ENCODE results near the gene FMN1. TPM values are rescaled to one million over a fixed set of nuclear protein-coding genes. Genes with fewer than 3 reads are reported as not detected.

FMN1 gene
- total and polyA plus RNA-seq, 11 donors: 0.61 to 10.6 (median 3.6) TPM

DNA sequence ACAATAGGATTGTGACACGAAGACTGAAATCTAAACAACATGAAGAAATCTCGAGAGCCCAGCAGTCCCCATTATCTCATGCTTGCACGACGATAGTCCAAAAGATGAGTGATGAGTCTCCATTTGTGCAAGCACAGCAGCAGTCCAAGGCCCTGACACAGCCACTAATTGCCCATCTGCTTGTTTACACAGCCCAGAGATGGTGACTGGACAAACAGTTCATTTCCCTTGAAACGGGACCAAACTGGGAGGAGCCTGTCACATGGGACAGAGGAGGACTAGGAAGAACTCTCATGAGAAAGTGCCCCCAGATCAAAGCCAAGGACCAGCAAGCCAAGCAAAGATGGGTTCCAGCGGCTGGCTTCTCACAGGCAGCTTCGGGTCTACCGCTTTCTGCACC is 355.7 kb downstream of the FMN1 start:
- 54 to 70% (median 64%) methylated on average over 8 of the region's 8 CpGs for WGBS, 4 donors
- intact Hi-C loops (cut with DNase I): loop anchor here in 1 of 10 donors (10.0 kb wide), 2 partner anchors 116 to 156 kb away; no protein-coding TSS in a partner anchor
- Histone ChIP-seq H3K36me3 (no peaks in the 10 kb centered on the region), H3K27me3 (peaks cover 0 to 10% (median 0%) of the 10 kb centered on the region in 9 donors), H3K27ac (no peak overlapping the region), H3K4me1 (no peaks in the 10 kb centered on the region), H3K9me3 (no peaks in the 10 kb centered on the region), H3K4me3 (no peak overlapping the region)
- no peak for TF ChIP-seq POLR2A (IDR thresholded peaks at IDR 0.05)
- TF ChIP-seq, protein P1, sequence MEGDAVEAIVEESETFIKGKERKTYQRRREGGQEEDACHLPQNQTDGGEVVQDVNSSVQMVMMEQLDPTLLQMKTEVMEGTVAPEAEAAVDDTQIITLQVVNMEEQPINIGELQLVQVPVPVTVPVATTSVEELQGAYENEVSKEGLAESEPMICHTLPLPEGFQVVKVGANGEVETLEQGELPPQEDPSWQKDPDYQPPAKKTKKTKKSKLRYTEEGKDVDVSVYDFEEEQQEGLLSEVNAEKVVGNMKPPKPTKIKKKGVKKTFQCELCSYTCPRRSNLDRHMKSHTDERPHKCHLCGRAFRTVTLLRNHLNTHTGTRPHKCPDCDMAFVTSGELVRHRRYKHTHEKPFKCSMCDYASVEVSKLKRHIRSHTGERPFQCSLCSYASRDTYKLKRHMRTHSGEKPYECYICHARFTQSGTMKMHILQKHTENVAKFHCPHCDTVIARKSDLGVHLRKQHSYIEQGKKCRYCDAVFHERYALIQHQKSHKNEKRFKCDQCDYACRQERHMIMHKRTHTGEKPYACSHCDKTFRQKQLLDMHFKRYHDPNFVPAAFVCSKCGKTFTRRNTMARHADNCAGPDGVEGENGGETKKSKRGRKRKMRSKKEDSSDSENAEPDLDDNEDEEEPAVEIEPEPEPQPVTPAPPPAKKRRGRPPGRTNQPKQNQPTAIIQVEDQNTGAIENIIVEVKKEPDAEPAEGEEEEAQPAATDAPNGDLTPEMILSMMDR (IDR thresholded peaks at IDR 0.05): no peak
- no peak for DNase-seq
- ATAC-seq: peak in 1 of 4 donors; percentile 34

DNA sequence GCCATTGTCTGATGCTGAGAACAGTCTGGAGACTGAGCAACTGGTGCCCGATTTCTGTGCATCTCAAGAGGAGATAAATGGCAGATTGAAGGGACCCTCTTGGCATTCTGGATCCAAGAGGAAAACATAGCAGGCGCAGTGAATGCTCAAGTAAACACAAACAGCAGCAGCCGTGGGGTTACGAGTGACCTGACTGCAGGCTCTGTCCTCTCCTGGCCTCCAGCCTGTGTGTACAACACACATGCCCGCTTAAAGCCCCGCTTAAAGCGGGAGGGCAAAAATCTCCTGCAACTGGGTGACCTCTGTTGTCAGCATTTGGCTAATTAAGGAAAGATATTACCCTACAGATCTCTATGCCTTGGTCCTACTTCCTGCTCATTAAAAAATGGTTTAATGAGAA is 356.2 kb downstream of the FMN1 start:
- no peak for ATAC-seq
- no peak overlapping the region for H3K4me3 ChIP-seq
- H3K4me1 ChIP-seq: no peaks in the 10 kb centered on the region
- intact Hi-C loops (cut with DNase I): loop anchor here in 1 of 10 donors (10.0 kb wide), 2 partner anchors 116 to 156 kb away; no protein-coding TSS in a partner anchor
- no peak for DNase-seq
- H3K27me3 ChIP-seq: peaks cover 0 to 10% (median 0%) of the 10 kb centered on the region in 9 donors
- WGBS, 4 donors: 59 to 76% (median 62%) methylated on average over 7 of the region's 7 CpGs
- no peaks in the 10 kb centered on the region for H3K9me3 ChIP-seq
- TF ChIP-seq, protein P1 (IDR thresholded peaks at IDR 0.05): no peak
- TF ChIP-seq POLR2A (IDR thresholded peaks at IDR 0.05): no peak
- H3K27ac ChIP-seq: no peak overlapping the region
- H3K36me3 ChIP-seq: no peaks in the 10 kb centered on the region

DNA sequence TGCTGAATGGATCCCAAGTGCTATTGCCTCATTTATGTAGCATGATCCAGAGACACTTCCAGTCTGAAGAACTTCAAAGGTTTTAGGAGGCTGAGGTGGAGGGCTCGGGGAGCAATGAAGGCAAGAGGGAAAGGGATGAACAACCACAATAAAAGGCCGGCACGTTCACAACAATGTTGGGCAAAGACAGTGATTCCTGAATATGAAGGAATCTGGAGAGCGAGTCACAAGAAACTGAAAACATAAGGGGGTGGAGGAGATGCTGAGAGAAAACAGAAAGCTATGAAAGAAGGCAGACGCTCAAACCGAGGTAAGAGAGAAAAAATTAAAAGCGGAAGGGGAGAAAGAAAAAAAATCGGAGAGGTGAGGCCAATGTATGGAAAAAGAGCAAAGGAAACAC is 356.6 kb downstream of the FMN1 start:
- 78 to 85% (median 82%) methylated on average over 8 of the region's 8 CpGs for WGBS, 4 donors
- no peak for TF ChIP-seq POLR2A (IDR thresholded peaks at IDR 0.05)
- TF ChIP-seq, protein P1 (IDR thresholded peaks at IDR 0.05): no peak
- DNase-seq: no peak
- no peak overlapping the region for H3K4me3 ChIP-seq
- no peaks in the 10 kb centered on the region for H3K4me1 ChIP-seq
- H3K27me3 ChIP-seq: peaks cover 0 to 10% (median 0%) of the 10 kb centered on the region in 9 donors
- ATAC-seq: no peak
- intact Hi-C loops (cut with DNase I): loop anchor here in 1 of 10 donors (10.0 kb wide), 2 partner anchors 117 to 157 kb away; no protein-coding TSS in a partner anchor
- H3K27ac ChIP-seq: no peak overlapping the region
- H3K36me3 ChIP-seq: no peaks in the 10 kb centered on the region
- H3K9me3 ChIP-seq: no peaks in the 10 kb centered on the region

DNA sequence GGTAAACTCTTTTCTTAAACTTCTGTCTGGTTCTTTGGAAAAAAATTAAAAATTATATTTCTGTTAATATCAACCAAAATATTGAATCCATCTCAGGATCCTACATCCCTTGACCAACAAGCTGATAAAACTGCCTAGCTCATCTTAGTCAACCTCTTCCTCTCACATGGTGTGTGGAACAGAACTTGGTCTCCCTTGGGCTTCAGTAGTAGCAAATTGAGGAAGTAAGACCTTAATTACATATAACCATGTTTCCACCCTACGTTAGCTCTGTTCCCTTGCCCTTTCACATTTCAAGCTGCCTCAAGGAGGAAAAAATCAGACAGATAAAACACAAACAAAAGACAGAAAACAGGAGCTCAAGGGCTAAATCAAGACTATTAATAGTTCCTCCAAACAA is 360.4 kb downstream of the FMN1 start:
- Histone ChIP-seq H3K4me3 (no peak overlapping the region), H3K27ac (no peak overlapping the region), H3K9me3 (no peaks in the 10 kb centered on the region), H3K4me1 (no peaks in the 10 kb centered on the region), H3K36me3 (no peaks in the 10 kb centered on the region), H3K27me3 (peaks cover 0 to 15% (median 0%) of the 10 kb centered on the region in 9 donors)
- ATAC-seq (no peak), DNase-seq (no peak)
- WGBS, 4 donors: 27 to 44% (median 38%) methylated on average over 1 of the region's 1 CpG
- TF ChIP-seq, protein P1 (IDR thresholded peaks at IDR 0.05): no peak
- no peak for TF ChIP-seq POLR2A (IDR thresholded peaks at IDR 0.05)
- intact Hi-C loops (cut with DNase I): loop anchor here in 1 of 10 donors (10.0 kb wide), 2 partner anchors 121 to 161 kb away; no protein-coding TSS in a partner anchor
